BE2C (cell line): ENCODE measurements around the gene RASGRP4.

Experiments used
- DNase-seq: peaks from one replicate; pipeline ENCODE4 v3.0.0-alpha.2; 2020
- H3K27me3 ChIP-seq: fragments of 250-450 bp; sonication (Bioruptor Pico); 2 replicates; pipeline ENCODE4 v1.5.1; 2020; ENCODE audit warnings: mild to moderate bottlenecking
- H3K36me3 ChIP-seq: fragments of 250-450 bp; sonication (Bioruptor Pico); 2 replicates; pipeline ENCODE4 v1.5.1; 2020; ENCODE audit warnings: mild to moderate bottlenecking
- H3K4me1 ChIP-seq: fragments of 250-450 bp; sonication (Bioruptor Pico); 2 replicates; pipeline ENCODE4 v1.5.1; 2020
- H3K4me3 ChIP-seq: 2 replicates; pipeline ENCODE4 v1.5.1; 2011; ENCODE audit warnings: low read depth, low read length
- H3K9me3 ChIP-seq: fragments of 250-450 bp; sonication (Bioruptor Pico); 2 replicates; pipeline ENCODE4 v1.5.1; 2020
- TF ChIP-seq, protein P1 (sequence below): IDR thresholded peaks from 2 replicates; pipeline ENCODE4 v1.5.1; 2012; ENCODE audit warnings: mild to moderate bottlenecking, low read depth, low read length

RASGRP4 gene

DNA sequence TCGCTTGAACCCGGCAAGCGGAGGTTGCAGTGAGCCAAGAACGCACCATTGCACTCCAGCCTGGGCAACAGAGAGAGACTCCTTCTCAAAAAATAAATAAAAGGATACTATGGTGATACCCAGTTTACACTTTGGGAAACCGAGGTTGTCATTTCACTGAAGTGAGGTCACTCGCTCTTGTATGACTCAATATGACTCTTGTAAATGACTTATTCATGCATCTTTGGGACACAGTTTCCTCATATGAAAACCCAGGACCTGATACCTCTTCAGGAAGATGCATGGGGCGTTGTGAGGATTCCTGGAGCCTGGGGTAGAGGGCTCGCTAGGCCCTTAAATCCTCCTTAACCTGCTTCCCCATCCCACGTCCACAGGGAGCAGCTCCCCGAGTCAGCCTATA lies 47.2 kb downstream of the RASGRP4 start:
- Histone ChIP-seq H3K4me1 (no peaks in the 10 kb centered on the region; the same call in 1 of the 2 replicates), H3K9me3 (no peaks in the 10 kb centered on the region), H3K4me3 (no peak overlapping the region), H3K27me3 (no peaks in the 10 kb centered on the region), H3K36me3 (peaks cover 49% of the 10 kb centered on the region)
- TF ChIP-seq, protein P1, sequence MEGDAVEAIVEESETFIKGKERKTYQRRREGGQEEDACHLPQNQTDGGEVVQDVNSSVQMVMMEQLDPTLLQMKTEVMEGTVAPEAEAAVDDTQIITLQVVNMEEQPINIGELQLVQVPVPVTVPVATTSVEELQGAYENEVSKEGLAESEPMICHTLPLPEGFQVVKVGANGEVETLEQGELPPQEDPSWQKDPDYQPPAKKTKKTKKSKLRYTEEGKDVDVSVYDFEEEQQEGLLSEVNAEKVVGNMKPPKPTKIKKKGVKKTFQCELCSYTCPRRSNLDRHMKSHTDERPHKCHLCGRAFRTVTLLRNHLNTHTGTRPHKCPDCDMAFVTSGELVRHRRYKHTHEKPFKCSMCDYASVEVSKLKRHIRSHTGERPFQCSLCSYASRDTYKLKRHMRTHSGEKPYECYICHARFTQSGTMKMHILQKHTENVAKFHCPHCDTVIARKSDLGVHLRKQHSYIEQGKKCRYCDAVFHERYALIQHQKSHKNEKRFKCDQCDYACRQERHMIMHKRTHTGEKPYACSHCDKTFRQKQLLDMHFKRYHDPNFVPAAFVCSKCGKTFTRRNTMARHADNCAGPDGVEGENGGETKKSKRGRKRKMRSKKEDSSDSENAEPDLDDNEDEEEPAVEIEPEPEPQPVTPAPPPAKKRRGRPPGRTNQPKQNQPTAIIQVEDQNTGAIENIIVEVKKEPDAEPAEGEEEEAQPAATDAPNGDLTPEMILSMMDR: no peak
- DNase-seq: no peak

DNA sequence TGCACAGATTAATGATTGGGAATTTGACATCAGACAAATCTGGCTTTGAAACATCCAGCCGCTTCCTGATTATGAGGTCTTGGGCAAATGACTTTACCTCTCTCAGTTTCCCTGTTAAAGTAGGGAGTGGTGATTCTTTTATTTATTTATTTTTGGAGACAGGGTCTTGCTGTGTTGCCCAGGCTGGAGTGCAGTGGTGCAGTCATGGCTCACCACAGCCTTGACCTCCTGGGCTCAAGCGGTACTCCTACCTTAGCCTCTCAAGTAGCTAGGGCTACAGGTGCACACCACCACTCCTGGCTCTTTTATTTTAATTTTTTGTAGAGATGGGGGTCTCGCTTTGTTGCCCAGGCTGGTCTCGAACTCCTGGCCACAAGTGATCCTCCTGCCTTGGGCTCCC lies 49.0 kb downstream of the RASGRP4 start:
- Histone ChIP-seq H3K4me3 (no peak overlapping the region), H3K4me1 (no peaks in the 10 kb centered on the region; the same call in 1 of the 2 replicates), H3K9me3 (no peaks in the 10 kb centered on the region), H3K36me3 (peaks cover 44% of the 10 kb centered on the region), H3K27me3 (no peaks in the 10 kb centered on the region)
- DNase-seq: no peak
- TF ChIP-seq, protein P1: no peak

DNA sequence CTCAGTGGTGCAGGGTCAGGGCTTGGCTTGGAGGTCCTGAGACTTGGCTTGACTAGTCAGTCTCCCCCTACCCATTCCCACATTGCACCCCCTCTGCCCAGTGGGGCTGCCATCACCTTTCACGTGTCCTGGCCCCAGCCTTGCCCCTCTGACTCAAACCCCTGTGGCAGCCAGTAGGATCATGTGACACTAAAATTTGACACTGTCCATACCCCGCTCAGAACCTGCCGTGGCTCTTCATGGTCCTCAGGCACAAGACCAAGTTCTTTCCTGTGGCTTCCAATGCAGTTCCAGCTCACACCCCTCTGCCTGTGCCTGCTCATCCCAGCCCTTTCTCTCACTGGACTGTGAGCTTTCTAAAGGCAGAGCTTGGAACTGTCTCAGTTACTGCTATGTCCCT lies 49.4 kb downstream of the RASGRP4 start:
- no peaks in the 10 kb centered on the region for H3K27me3 ChIP-seq
- no peaks in the 10 kb centered on the region; the same call in 1 of the 2 replicates for H3K4me1 ChIP-seq
- DNase-seq: no peak
- peaks cover 39% of the 10 kb centered on the region for H3K36me3 ChIP-seq
- TF ChIP-seq, protein P1: no peak
- H3K4me3 ChIP-seq: no peak overlapping the region
- no peaks in the 10 kb centered on the region for H3K9me3 ChIP-seq

DNA sequence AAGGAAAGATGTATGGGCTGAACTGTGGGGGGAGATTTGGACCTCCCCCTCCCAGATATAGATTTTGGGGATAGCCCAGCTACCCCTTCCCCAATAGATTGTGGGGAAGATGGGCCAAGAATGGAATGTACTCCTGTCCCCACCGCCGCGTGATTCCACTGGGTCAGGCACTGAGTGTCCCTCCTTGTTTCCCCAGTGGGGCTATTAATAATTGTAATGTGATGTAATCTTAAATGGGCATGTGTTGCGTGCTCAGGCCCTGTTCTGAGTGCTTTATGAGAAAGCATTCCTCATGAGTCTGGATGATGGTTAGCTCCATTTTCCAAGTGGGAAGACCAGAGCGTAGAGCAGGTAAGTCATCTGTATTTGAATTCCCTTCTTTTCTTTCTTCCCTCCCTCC lies 50.3 kb downstream of the RASGRP4 start:
- DNase-seq: no peak
- Histone ChIP-seq H3K4me1 (no peaks in the 10 kb centered on the region; the same call in 1 of the 2 replicates), H3K4me3 (peak overlapping the region; percentile 99), H3K27me3 (no peaks in the 10 kb centered on the region), H3K9me3 (no peaks in the 10 kb centered on the region), H3K36me3 (peaks cover 31% of the 10 kb centered on the region)
- TF ChIP-seq, protein P1: no peak

DNA sequence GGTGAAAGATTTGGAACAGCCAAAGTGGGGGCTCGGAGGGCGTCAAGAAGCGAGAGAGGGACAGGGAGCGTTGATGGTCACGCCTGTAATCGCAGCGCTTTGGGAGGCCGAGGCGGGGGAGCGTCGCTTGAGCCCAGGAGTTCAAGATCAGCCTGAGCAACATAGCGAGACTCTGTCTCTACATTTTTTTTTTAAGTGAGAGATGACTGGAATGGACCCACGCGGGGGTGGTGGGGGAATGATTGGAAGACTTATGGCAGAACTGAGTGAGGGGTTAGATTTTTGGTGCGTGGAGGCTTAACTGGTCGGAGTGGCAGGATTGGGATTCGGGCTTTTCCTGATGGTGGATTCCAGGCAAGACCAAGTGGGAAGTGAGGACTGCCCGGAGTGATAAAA lies 50.9 kb downstream of the RASGRP4 start:
- H3K36me3 ChIP-seq: peaks cover 28% of the 10 kb centered on the region
- TF ChIP-seq, protein P1: no peak
- DNase-seq: no peak

DNA sequence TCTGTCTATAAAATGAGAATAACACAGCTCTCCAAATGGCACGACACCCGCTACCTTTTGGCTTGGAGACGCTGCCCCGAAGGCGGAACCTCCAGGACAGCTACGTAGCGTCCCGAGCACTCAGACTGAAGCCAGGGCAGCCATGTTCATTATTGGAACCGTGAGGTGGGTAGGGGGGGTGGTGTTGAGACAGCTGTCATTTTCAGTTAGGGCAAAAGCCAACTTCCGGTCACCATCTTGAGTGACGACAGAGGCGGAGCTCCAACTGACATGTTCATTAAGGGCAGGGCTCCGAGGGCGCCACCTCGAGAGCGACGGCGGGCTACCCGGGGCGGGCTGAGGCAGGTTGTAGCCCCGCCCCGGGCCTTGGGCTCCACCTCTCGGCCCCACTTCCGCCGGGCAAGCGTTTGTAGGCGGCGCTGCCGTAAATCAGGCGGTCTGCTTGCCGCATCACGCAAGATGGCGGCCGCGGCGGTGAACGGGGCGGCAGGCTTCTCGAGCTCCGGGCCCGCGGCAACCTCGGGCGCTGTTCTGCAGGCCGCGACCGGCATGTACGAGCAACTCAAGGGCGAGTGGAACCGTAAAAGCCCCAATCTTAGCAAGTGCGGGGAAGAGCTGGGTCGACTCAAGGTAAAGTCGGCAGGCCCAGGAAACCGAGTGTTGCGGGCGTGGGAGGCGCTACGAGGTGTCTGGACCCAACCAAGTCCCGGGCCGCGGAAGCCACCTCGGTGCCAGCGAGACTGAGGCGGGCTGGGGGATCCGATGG lies 51.5 kb downstream of the RASGRP4 start, which contains the start of gene PSMD8:
TSS of gene PSMD8 (plus strand) at position 240 of the 766 bp plus-strand sequence. CDS start at position 271, 31 bp downstream.
- H3K4me1 ChIP-seq: no peaks in the 10 kb centered on the region; the same call in 1 of the 2 replicates
- TF ChIP-seq, protein P1: peak; percentile 21; the same call in 1 of the 2 replicates
- H3K27me3 ChIP-seq: no peaks in the 10 kb centered on the region
- no peaks in the 10 kb centered on the region for H3K9me3 ChIP-seq
- peak; percentile 99 for DNase-seq
- peaks cover 24% of the 10 kb centered on the region for H3K36me3 ChIP-seq
- H3K4me3 ChIP-seq: peak within 1 kb of the TSS; percentile 99

More for the DNA sequence above, 50.9 kb downstream of the RASGRP4 start:
- Histone ChIP-seq H3K4me3 (peak overlapping the region; percentile 99), H3K4me1 (no peaks in the 10 kb centered on the region; the same call in 1 of the 2 replicates), H3K27me3 (no peaks in the 10 kb centered on the region), H3K9me3 (no peaks in the 10 kb centered on the region)
